NCI-H1105 treated with DMSO at 0.1 percent for 48 hours (cell line): ENCODE measurements around the gene ZNF488.

ENCODE experiments used
- DNase-seq: peaks from one replicate; lab custom pipeline; 2025; lab: John Stamatoyannopoulos, UW

Gene ZNF488

GRCh38 chr10:47366181-47366631, 17.9 kb downstream of the ZNF488 start:
- no peak for DNase-seq

GRCh38 chr10:47365431-47366180, 18.5 kb downstream of the ZNF488 start:
- DNase-seq = no peak

- DNase-seq = no peak
These were observed 19.2 kb downstream of the ZNF488 start for GRCh38 chr10:47364911-47365310.

GRCh38 chr10:47364366-47364765, 19.7 kb downstream of the ZNF488 start:
- DNase-seq = peak; percentile 57

GRCh38 chr10:47363781-47364180, 20.3 kb downstream of the ZNF488 start:
- no peak for DNase-seq

- DNase-seq = no peak
These were observed 21.9 kb downstream of the ZNF488 start for GRCh38 chr10:47362199-47362598.

GRCh38 chr10:47361293-47361692, 22.8 kb downstream of the ZNF488 start:
- DNase-seq = peak; percentile 0

GRCh38 chr10:47360419-47361040, 23.6 kb downstream of the ZNF488 start:
- DNase-seq = no peak

GRCh38 chr10:47359626-47360418, 24.3 kb downstream of the ZNF488 start:
- DNase-seq = no peak

GRCh38 chr10:47359101-47359500, 25.0 kb downstream of the ZNF488 start:
- no peak for DNase-seq

GRCh38 chr10:47358457-47358856, 25.6 kb downstream of the ZNF488 start:
- DNase-seq = no peak

- DNase-seq = no peak
These were observed 26.2 kb downstream of the ZNF488 start for GRCh38 chr10:47357911-47358310.

- no peak for DNase-seq
These were observed 26.9 kb downstream of the ZNF488 start for GRCh38 chr10:47357131-47357582.

- no peak for DNase-seq
These were observed 27.4 kb downstream of the ZNF488 start for GRCh38 chr10:47356708-47357107.

- no peak for DNase-seq
These were observed 29.2 kb downstream of the ZNF488 start for GRCh38 chr10:47354900-47355299.

GRCh38 chr10:47354165-47354564, 29.9 kb downstream of the ZNF488 start:
- no peak for DNase-seq

GRCh38 chr10:47353351-47353750, 30.7 kb downstream of the ZNF488 start:
- DNase-seq = no peak

- DNase-seq = no peak
These were observed 31.9 kb downstream of the ZNF488 start for GRCh38 chr10:47351899-47352815.

- no peak for DNase-seq
These were observed 33.1 kb downstream of the ZNF488 start for GRCh38 chr10:47350671-47351640.

- DNase-seq = no peak
These were observed 34.1 kb downstream of the ZNF488 start for GRCh38 chr10:47349941-47350371.
